Thoracic aorta (tissue), 2 donors: ENCODE results near the gene SPRY4. TPM values are rescaled to one million over a fixed set of nuclear protein-coding genes. Genes with fewer than 3 reads are reported as not detected.
A peak's percentile ranks its signal among the peaks of the same experiment; 100 is the strongest.
"Not testable (repeated sequence)": the region's sequence is repeated elsewhere in the genome, so short reads cannot be mapped to it uniquely, and the experiment has no call there.

Experiments used
- ATAC-seq: fragments of 150-250 bp; one replicate; pipeline ENCODE4 v1.8.0; 2017; ENCODE audit warnings: low read depth; ENCODE audit not compliant: insufficient number of reproducible peaks, low FRiP score
- DNase-seq: peaks from one replicate; pipeline ENCODE4 v3.0.0-alpha.2; 2020; ENCODE audit warnings: low spot score
- H3K27ac ChIP-seq, 2 donors: fragments of 200-600 bp; sonication (generic); 1 replicate in 1 of 2; 2 replicates in 1 of 2; pipeline ENCODE4 v1.5.1; 2016; ENCODE audit warnings: mild to moderate bottlenecking in 2 of 2, moderate library complexity in 2 of 2
- H3K27me3 ChIP-seq: fragments of 200-600 bp; sonication (generic); replicated peaks from 2 replicates; pipeline ENCODE4 v1.6.0; 2016; ENCODE audit warnings: mild to moderate bottlenecking; ENCODE audit not compliant: insufficient read depth
- H3K36me3 ChIP-seq: fragments of 200-600 bp; sonication (generic); one replicate; pipeline ENCODE4 v1.5.1; 2016
- H3K4me1 ChIP-seq, 2 donors: fragments of 200-600 bp; sonication (generic); 1 replicate in 1 of 2; 2 replicates in 1 of 2; pipeline versions ENCODE4 v1.5.1 to v1.6.0; 2016; ENCODE audit warnings: low read depth in 2 of 2, mild to moderate bottlenecking in 1 of 2; ENCODE audit not compliant: control insufficient read depth in 1 of 2
- H3K4me3 ChIP-seq: fragments of 200-600 bp; sonication (generic); 2 replicates; pipeline ENCODE4 v1.5.1; 2016; ENCODE audit warnings: mild to moderate bottlenecking
- H3K9me3 ChIP-seq: fragments of 200-600 bp; sonication (generic); 2 replicates; pipeline ENCODE4 v1.5.1; 2016
- CTCF ChIP-seq: fragments of 200-600 bp; sonication (generic); IDR thresholded peaks from one replicate; pipeline ENCODE4 v1.5.1; 2019; ENCODE audit warnings: antibody characterized with exemption
- total RNA-seq, 2 donors: library from RNA; depleted of rRNA; stranded (reverse); fragments of >200 nt; gene quantifications; one replicate each; pipeline versions ENCODE4 v1.1.0 to v1.2.3, GENCODE V29; 2016

Gene SPRY4
- total RNA-seq, 2 donors from 2014 or later = 63.4 to 136 TPM

- Histone ChIP-seq H3K27ac (peak overlapping the region; percentile 31 to 82), H3K27me3 (no peaks in the 10 kb centered on the region), H3K9me3 (no peaks in the 10 kb centered on the region), H3K4me1 (peaks cover 9 to 10% of the 10 kb centered on the region in 2 donors), H3K4me3 (no peak overlapping the region), H3K36me3 (no peaks in the 10 kb centered on the region)
- no peak for TF ChIP-seq CTCF
- no peak for DNase-seq
- no peak for ATAC-seq
Observed at GRCh38 chr5:142363619-142363963, 38.8 kb upstream of the SPRY4 start.

GRCh38 chr5:142362193-142362592, 37.4 kb upstream of the SPRY4 start:
- H3K27me3 ChIP-seq, H3K4me3 ChIP-seq, H3K9me3 ChIP-seq, DNase-seq, H3K36me3 ChIP-seq, ATAC-seq: not testable (repeated sequence)
- Histone ChIP-seq H3K27ac (peak overlapping the region; percentile 44 to 82), H3K4me1 (peaks cover 16 to 18% of the 10 kb centered on the region in 2 donors)

GRCh38 chr5:142360607-142361120, 35.8 kb upstream of the SPRY4 start:
- Histone ChIP-seq H3K9me3 (no peaks in the 10 kb centered on the region), H3K4me3 (no peak overlapping the region), H3K36me3 (no peaks in the 10 kb centered on the region), H3K27ac (no peak overlapping the region), H3K4me1 (peaks cover 16 to 18% of the 10 kb centered on the region in 2 donors), H3K27me3 (no peaks in the 10 kb centered on the region)
- DNase-seq (no peak), ATAC-seq (no peak)
- TF ChIP-seq CTCF = no peak

- TF ChIP-seq CTCF = no peak
- Histone ChIP-seq H3K27me3 (no peaks in the 10 kb centered on the region), H3K4me1 (peaks cover 16 to 18% of the 10 kb centered on the region in 2 donors), H3K36me3 (no peaks in the 10 kb centered on the region), H3K9me3 (no peaks in the 10 kb centered on the region), H3K4me3 (no peak overlapping the region), H3K27ac (no peak overlapping the region)
- DNase-seq = no peak
- no peak for ATAC-seq
Observed at GRCh38 chr5:142360051-142360498, 35.3 kb upstream of the SPRY4 start.

GRCh38 chr5:142358648-142359047, 33.8 kb upstream of the SPRY4 start:
- DNase-seq (no peak), ATAC-seq (no peak)
- no peaks in the 10 kb centered on the region for H3K27me3 ChIP-seq
- H3K27ac ChIP-seq = no peak overlapping the region
- peaks cover 16 to 18% of the 10 kb centered on the region in 2 donors for H3K4me1 ChIP-seq
- no peak overlapping the region for H3K4me3 ChIP-seq
- TF ChIP-seq CTCF = no peak
- H3K36me3 ChIP-seq = no peaks in the 10 kb centered on the region
- H3K9me3 ChIP-seq = no peaks in the 10 kb centered on the region

- peak overlapping the region; percentile 83 for H3K4me3 ChIP-seq
- DNase-seq = no peak
- no peak for TF ChIP-seq CTCF
Observed at GRCh38 chr5:142358121-142358520, 33.3 kb upstream of the SPRY4 start.

More at GRCh38 chr5:142358121-142358520, 33.3 kb upstream of the SPRY4 start:
- Histone ChIP-seq H3K27me3 (no peaks in the 10 kb centered on the region), H3K4me1 (peaks cover 15 to 18% of the 10 kb centered on the region in 2 donors), H3K9me3 (no peaks in the 10 kb centered on the region), H3K36me3 (no peaks in the 10 kb centered on the region), H3K27ac (peak overlapping the region; percentile 96 to 97)
- ATAC-seq = no peak
